ENCODE measurements around the gene TSHR.

The TSHR gene

DNA sequence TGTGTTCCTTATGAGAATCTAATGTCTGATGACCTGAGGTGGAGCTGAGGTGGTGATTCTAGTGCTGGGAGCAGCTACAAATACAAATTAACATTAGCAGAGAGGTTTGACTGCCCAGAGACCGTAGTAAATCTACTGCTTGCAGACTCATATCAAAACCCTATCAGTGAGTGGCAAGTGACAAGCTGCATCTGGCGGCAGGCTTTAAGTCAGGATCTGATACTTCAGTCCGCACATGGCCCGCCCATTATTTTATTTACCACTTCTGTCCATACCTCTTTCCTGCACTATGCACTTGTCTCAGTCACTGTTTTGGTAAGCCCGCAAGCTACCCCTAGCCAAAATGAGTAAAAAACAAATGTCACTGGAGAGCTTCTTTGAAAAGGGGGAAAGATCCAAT lies 25.3 kb upstream of the TSHR start:
- ATAC-seq (ENCODE audit: low read depth), result no peak
- TF ChIP-seq, protein P1, sequence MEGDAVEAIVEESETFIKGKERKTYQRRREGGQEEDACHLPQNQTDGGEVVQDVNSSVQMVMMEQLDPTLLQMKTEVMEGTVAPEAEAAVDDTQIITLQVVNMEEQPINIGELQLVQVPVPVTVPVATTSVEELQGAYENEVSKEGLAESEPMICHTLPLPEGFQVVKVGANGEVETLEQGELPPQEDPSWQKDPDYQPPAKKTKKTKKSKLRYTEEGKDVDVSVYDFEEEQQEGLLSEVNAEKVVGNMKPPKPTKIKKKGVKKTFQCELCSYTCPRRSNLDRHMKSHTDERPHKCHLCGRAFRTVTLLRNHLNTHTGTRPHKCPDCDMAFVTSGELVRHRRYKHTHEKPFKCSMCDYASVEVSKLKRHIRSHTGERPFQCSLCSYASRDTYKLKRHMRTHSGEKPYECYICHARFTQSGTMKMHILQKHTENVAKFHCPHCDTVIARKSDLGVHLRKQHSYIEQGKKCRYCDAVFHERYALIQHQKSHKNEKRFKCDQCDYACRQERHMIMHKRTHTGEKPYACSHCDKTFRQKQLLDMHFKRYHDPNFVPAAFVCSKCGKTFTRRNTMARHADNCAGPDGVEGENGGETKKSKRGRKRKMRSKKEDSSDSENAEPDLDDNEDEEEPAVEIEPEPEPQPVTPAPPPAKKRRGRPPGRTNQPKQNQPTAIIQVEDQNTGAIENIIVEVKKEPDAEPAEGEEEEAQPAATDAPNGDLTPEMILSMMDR (IDR thresholded peaks at IDR 0.05; ENCODE audit: poor library complexity, severe bottlenecking), result no peak
- Histone ChIP-seq H3K36me3 (ENCODE audit: low read depth) (peaks cover 17% of the 10 kb centered on the region), H3K9me3 (ENCODE audit: severe bottlenecking) (no peaks in the 10 kb centered on the region), H3K4me1 (ENCODE audit: insufficient read depth, poor library complexity, severe bottlenecking) (peaks cover 17% of the 10 kb centered on the region), H3K27ac (ENCODE audit: poor library complexity, severe bottlenecking) (peak overlapping the region; percentile 54), H3K27me3 (ENCODE audit: insufficient read depth, poor library complexity, severe bottlenecking) (no peaks in the 10 kb centered on the region), H3K4me3 (ENCODE audit: severe bottlenecking) (no peak overlapping the region)
- DNase-seq (ENCODE audit: low spot score), result no peak

DNA sequence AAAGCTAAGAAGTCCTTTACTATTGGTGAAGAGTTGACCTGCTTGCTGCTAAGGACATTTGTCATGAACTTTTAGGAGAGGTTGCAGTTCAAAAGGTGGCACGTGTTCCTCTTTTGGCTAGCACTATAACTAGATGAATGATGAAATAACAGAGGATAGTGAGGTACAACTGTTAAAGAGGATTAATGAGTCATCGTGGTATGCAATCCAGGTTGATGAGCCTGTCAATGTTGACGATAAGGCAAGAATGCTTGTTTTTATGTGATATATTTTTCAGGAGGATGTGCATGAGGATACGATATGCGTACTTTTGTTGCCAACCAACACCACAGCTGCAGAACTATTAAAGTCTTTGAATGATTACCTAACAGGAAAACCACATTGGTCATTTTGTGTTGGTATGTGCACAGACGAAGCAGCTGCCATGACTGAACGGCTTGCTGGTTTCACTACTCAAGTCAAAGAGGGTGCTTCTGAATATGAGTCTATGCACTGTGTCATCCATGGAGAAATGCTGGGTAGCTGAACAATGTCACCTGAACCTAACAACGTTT lies 24.5 kb upstream of the TSHR start:
- DNase-seq (ENCODE audit: low spot score), result no peak
- Histone ChIP-seq H3K36me3 (ENCODE audit: low read depth) (peaks cover 17% of the 10 kb centered on the region), H3K4me1 (ENCODE audit: insufficient read depth, poor library complexity, severe bottlenecking) (peaks cover 17% of the 10 kb centered on the region), H3K9me3 (ENCODE audit: severe bottlenecking) (no peaks in the 10 kb centered on the region), H3K4me3 (ENCODE audit: severe bottlenecking) (no peak overlapping the region), H3K27me3 (ENCODE audit: insufficient read depth, poor library complexity, severe bottlenecking) (no peaks in the 10 kb centered on the region), H3K27ac (ENCODE audit: poor library complexity, severe bottlenecking) (peak overlapping the region; percentile 54)
- peak; percentile 94 for ATAC-seq (ENCODE audit: low read depth)
- TF ChIP-seq, protein P1 (IDR thresholded peaks at IDR 0.05; ENCODE audit: poor library complexity, severe bottlenecking), result no peak

DNA sequence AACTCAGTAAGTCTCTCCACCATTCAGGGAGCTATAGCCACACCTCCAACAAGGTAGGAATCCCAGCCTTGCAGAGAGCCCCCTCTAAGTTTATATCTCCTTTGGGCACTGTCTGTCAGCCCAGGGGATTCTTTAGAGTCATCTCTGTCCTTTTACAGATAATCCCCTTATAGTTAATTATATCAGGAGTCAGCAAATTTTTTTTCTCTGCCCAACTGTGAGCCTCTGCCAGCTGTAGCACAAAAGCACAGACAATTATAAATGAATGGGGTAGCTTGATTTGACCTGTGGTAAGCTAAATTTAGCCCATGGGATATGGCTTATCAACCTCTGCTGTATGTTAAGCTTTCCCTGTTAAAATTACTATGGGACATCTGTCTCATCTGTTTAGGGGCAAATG lies 22.1 kb upstream of the TSHR start:
- TF ChIP-seq, protein P1 (IDR thresholded peaks at IDR 0.05; ENCODE audit: poor library complexity, severe bottlenecking), result no peak
- Histone ChIP-seq H3K27me3 (ENCODE audit: insufficient read depth, poor library complexity, severe bottlenecking) (no peaks in the 10 kb centered on the region), H3K36me3 (ENCODE audit: low read depth) (peaks cover 32% of the 10 kb centered on the region), H3K4me3 (ENCODE audit: severe bottlenecking) (no peak overlapping the region), H3K4me1 (ENCODE audit: insufficient read depth, poor library complexity, severe bottlenecking) (peaks cover 17% of the 10 kb centered on the region), H3K27ac (ENCODE audit: poor library complexity, severe bottlenecking) (no peak overlapping the region), H3K9me3 (ENCODE audit: severe bottlenecking) (no peaks in the 10 kb centered on the region)
- ATAC-seq (ENCODE audit: low read depth) (no peak), DNase-seq (ENCODE audit: low spot score) (no peak)

DNA sequence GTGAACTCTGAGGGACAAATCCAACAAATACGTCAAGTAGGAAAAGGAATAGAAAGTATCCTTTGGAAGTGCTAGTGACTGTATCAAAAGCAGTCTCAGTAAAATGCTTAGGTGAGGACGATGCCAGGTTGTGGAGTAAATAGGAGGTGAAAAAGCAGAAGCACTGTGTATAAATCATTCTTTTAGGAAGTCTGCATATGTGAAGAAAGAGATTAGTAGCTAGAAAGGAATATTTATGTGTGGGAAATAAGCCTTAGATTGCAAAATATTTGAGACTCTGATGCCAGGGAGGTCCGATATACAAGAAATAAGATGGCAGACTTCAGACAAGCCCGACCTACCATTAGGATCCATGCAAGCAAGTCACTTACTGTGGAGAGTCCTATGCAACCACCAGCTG lies 21.7 kb upstream of the TSHR start:
- H3K27ac ChIP-seq (ENCODE audit: poor library complexity, severe bottlenecking), result no peak overlapping the region
- DNase-seq (ENCODE audit: low spot score), result no peak
- peaks cover 36% of the 10 kb centered on the region for H3K36me3 ChIP-seq (ENCODE audit: low read depth)
- no peak for ATAC-seq (ENCODE audit: low read depth)
- no peaks in the 10 kb centered on the region for H3K27me3 ChIP-seq (ENCODE audit: insufficient read depth, poor library complexity, severe bottlenecking)
- TF ChIP-seq, protein P1 (IDR thresholded peaks at IDR 0.05; ENCODE audit: poor library complexity, severe bottlenecking), result no peak
- H3K9me3 ChIP-seq (ENCODE audit: severe bottlenecking), result no peaks in the 10 kb centered on the region
- H3K4me3 ChIP-seq (ENCODE audit: severe bottlenecking), result no peak overlapping the region
- peaks cover 17% of the 10 kb centered on the region for H3K4me1 ChIP-seq (ENCODE audit: insufficient read depth, poor library complexity, severe bottlenecking)

DNA sequence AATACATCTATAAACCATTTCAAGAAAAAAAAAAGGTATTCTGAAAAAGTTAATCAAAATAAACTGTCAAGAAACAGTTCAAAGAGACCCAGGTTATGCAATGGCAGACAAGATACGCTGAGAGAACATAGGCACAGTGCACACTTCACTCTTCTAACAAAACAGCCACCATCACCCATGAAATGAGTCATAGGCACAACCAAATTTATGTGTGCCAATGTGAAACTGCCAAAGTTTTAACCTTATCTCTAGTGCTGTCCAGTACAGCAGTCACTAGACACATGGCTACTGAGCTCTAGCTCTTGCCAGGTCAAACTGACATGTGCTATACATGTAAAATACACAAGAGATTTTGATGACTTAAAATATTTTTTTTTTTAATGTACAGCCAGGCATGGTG lies 15.3 kb upstream of the TSHR start:
- peaks cover 26% of the 10 kb centered on the region for H3K36me3 ChIP-seq (ENCODE audit: low read depth)
- H3K9me3 ChIP-seq (ENCODE audit: severe bottlenecking), result no peaks in the 10 kb centered on the region
- TF ChIP-seq, protein P1 (IDR thresholded peaks at IDR 0.05; ENCODE audit: poor library complexity, severe bottlenecking), result no peak
- H3K4me3 ChIP-seq (ENCODE audit: severe bottlenecking), result no peak overlapping the region
- no peaks in the 10 kb centered on the region for H3K27me3 ChIP-seq (ENCODE audit: insufficient read depth, poor library complexity, severe bottlenecking)
- no peak overlapping the region for H3K27ac ChIP-seq (ENCODE audit: poor library complexity, severe bottlenecking)
- DNase-seq (ENCODE audit: low spot score) (no peak), ATAC-seq (ENCODE audit: low read depth) (no peak)
- H3K4me1 ChIP-seq (ENCODE audit: insufficient read depth, poor library complexity, severe bottlenecking), result peaks cover 7% of the 10 kb centered on the region

Measured in RWPE2 (cell line).